NCI-H2227 treated with DMSO at 0.1 percent for 48 hours (cell line): ENCODE results near the gene HSPA1A.

Experiments
- DNase-seq: peaks from one replicate; lab custom pipeline; 2025; lab: John Stamatoyannopoulos, UW

Gene HSPA1A

DNA sequence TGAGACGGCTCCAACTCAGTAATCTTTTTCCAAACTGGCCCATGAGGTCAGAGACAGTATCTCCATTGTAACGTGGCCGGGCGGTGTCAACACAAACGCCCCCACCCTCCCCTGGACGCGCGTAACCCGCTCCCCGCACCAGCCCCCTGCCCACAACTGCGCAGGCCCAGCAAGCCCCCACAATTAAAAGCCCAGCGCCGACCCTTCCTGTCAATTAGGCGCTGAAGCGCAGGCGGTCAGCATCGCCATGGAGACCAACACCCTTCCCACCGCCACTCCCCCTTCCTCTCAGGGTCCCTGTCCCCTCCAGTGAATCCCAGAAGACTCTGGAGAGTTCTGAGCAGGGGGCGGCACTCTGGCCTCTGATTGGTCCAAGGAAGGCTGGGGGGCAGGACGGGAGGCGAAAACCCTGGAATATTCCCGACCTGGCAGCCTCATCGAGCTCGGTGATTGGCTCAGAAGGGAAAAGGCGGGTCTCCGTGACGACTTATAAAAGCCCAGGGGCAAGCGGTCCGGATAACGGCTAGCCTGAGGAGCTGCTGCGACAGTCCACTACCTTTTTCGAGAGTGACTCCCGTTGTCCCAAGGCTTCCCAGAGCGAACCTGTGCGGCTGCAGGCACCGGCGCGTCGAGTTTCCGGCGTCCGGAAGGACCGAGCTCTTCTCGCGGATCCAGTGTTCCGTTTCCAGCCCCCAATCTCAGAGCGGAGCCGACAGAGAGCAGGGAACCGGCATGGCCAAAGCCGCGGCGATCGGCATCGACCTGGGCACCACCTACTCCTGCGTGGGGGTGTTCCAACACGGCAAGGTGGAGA is at the start of gene HSPA1A, which contains the start of gene HSPA1L:
TSS of gene HSPA1A (plus strand) at position 519 of the 814 bp plus-strand sequence. CDS start at position 733, 214 bp downstream.
TSS of gene HSPA1L (minus strand) at position 259 of the 814 bp plus-strand sequence. CDS start 3,311 bp downstream, outside the sequence.
- peak; percentile 100 for DNase-seq

DNA sequence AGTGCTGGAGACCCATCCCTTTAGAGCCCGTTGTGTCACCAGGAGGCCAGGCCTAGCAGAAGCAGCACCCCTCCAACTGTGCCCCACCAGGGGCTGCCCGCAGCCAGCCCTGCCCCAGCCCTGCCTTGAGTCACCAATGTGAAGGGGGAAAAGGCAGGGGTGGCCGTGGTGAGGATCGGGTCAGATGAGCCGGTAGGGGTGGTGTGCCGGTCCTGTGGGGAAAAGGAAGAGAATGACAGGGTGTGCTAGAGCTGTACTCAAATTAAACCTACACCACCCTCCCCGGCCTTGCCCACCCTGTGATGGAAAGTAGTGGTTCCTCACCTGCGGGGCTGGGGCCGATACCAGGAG is 49.8 kb upstream of the HSPA1A start:
- DNase-seq, result no peak

GRCh38 chr6:31765910-31766794 is 49.2 kb upstream of the HSPA1A start:
- DNase-seq, result no peak

DNA sequence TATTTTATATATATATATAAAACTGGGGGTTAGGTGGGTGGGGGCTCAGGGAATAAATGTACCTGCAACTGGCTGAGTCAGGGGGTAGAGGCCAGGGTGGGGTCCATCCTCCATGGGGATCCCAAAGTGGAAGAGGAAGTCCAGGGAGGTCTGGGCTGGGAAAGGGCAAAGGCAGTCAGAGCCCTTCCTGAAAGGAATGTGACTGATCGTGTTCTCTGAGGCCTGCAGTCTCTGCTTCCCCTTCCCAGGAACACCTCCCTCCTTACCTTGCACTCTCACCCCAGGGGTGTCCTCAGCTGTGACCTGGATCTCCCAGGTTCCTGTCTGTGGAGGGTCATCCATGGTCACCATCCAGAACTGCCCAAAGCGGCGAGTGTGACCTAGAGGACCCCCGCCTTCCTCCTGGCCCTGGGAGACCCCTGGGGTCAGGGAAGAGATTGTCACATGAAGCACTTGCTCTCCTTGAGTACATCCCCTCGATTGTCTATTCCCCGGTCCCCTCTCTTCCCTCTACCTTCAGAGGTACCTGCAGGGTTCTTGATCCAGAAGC is 48.2 kb upstream of the HSPA1A start:
- DNase-seq, result no peak

- DNase-seq, result no peak
Observed at GRCh38 chr6:31768363-31769257, 46.7 kb upstream of the HSPA1A start.

GRCh38 chr6:31769684-31770371 is 45.5 kb upstream of the HSPA1A start:
- no peak for DNase-seq

GRCh38 chr6:31770860-31771259 is 44.5 kb upstream of the HSPA1A start:
- no peak for DNase-seq

DNA sequence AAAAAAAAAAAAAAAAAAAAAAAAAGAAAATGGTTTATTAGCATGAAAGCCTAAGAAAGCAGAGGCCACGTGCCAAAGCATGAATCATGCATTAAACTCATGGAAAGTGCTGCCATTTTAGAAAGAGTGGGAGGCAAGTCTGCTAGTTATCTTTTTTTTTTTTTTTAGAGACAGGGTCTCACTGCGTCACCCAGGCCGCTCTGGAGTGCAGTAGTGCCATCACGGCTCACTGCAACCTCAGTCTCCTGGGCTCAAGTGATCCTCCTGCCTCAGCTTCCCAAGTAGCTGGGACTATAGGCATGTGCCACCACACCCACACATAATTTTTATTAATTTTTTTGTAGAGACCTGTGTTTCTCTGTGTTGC is 43.4 kb upstream of the HSPA1A start:
- DNase-seq, result no peak

- no peak for DNase-seq
Observed at GRCh38 chr6:31775184-31775583, 40.2 kb upstream of the HSPA1A start.

DNA sequence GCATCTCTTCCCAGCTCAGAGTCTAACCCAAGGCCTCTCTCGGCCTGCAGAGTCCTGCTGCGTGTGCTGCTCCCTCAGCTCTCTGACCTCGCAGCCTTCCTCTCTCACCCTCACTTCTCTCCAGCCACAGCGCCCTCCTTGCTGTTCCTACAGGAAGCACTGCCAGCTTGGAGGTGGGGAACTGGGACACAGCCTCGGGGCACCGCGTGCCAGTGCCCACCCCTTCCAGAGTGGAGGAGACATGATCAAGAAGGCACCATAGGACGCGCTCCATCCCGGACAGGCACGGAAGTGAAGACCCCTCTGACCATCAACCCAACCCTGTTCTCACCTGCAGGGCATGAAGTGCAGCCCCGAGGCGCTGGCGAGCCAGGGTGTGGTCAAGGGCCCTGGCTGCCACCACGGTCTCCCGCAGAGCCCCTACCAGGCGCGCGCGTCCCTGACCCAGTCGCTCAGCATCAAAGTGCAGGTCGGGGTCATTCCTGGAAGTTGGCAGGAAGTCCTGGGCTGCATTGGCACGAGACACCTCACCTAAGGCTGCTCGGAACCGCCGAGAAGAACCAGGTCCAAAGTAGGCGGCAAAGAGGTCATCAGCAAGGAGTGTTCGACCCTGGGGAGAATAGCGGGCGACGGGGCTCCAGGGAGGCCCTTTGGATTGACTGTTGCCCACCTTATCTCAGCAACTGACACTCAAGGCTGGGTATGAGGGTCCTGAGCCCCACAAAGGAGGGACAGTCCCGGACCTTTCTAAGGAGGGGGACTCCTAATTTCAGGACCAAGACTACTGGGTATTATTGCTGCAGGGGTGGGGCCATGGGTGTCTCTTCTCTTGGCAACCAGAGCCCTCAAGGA is 39.5 kb upstream of the HSPA1A start:
- no peak for DNase-seq

DNA sequence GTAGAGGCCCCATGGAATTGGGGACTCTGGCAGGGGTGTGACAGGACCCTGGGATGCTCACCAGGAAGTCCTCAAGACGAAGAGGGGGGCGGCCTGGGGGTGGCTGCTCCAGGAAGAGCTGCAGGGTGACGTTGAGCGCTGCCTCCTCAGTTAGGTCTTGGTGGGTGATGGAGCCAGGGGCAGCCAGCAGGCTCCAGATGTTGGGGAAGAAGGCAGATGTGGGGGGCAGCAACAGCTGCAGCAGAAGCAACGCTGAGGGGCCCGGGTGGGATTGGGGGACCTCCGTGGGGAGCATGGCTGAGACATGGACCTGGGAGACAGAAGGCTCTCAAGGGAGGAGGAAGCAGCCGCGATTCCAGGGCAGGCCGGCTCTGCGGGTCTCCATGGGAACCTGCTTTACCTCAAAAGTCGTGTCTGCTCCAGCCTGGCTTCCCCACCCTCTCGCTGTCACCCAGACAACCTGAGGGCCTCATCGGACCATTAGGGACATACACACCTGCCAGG is 38.8 kb upstream of the HSPA1A start:
- peak; percentile 27 for DNase-seq

- DNase-seq, result peak; percentile 40
Observed at GRCh38 chr6:31776989-31777666, 38.2 kb upstream of the HSPA1A start, which contains the start of gene VWA7. Gene VWA7 (minus strand): TSS chr6:31777328. CDS start chr6:31776779, 549 bp downstream.

- no peak for DNase-seq
Observed at GRCh38 chr6:31777667-31778050, 37.7 kb upstream of the HSPA1A start.

- DNase-seq, result no peak
Observed at GRCh38 chr6:31778193-31778592, 37.1 kb upstream of the HSPA1A start.

DNA sequence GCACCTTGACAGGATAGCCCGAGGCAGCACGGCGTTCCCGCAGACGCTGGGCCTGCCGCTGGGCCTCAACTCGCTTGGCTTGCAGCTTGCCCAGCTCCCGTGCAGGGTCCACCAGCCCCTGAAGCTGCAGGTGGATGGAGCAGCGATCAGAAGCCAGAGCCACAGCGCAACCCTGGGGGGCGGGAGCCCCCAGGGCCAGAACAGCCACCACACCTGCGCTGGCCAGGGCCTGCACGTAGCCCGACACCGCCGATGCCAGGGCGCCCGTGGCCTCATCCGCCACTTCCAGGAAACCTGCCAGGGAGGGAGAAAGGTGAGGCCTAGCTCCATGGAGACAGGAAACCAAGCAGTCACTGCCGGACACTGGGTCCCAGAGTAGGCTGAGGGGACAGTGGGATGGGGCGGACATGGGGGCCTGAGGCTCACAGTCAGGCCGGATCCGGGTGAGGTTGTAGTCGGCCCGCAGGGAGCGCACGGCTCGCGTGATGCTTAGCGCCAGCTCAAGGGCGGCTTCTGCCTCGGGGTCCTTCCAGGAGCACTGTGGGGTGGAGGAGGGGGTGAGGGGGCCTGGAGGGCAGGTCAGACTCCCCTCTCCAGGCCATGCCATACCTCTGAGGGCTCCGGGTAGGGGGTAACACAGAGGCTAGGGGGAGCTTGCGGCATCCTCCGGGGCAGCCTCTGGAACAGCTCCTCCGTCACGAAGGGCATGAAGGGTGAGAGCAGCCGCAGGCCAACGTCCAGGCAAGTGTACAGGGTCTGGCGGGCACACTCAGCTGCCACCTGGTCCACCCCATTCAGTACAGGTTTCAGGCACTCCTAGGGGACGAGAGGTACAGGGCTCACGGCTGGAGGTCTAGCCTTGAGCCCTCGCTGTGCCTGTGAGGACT is 36.1 kb upstream of the HSPA1A start:
- DNase-seq, result no peak

DNA sequence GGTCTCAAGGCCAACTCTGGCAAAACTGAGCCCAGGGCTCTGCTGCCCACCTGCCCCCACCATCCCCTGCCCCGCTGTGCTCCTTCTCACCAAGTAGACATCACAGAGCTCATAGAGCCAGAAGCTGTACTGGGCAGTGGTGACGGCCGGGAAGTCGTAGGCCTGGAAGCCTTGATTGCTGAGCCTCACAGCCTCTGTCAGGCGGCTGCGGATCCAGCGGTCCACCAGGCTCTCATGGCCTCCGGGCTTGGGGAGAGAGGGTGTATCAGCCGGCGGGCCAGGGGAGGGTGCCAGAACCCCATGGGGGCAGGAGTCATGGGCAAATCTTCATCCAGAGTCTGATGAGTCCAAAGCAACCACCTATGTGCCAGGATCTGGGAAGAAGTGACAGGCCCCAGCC is 35.4 kb upstream of the HSPA1A start:
- DNase-seq, result no peak

DNA sequence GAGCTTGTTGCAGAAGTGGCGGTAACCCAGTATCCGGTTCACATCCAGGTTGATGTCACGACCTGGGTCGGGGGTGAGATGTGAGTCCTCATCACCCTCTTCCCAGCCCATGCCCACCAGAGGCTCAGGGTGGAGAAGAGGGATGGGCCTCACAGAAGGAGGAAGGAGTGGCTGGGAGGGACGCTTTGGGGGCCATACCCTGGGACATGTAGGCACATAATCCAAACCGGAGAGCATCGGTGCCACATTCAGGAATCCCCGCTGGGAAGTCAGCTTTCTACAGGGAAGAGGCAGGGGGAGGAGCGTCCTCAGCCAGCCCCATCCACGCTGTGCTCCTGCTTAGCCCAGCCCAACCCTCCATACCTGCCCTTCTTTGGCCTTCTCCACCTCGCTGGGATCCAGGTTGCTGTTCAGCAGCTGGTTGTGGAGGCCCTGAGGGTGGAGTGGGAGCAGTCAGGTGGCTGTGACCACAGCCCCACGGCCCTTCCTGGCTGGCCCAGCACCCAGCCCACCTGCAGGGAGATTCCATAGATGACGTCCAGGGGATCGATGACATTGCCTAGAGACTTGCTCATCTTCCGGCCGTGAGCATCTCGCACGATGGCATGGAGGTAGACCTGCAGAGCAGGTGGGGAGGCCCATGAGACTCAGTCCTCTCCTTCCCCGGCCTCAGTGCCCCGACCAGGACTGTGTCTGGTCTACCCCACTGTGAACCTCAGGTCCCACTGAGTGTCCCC is 34.7 kb upstream of the HSPA1A start:
- no peak for DNase-seq
